B cell (primary cell): ENCODE measurements around the gene SUCLG2.

ENCODE experiments used
- CTCF ChIP-seq: fragments of 200-600 bp; IDR thresholded peaks from one replicate; pipeline ENCODE4 v1.8.0; 2022; ENCODE audit warnings: antibody characterized with exemption, mild to moderate bottlenecking
- EZH2 ChIP-seq: IDR thresholded peaks from 2 replicates; pipeline ENCODE4 v1.6.1; 2012; ENCODE audit warnings: borderline replicate concordance, low read depth, mild to moderate bottlenecking, moderate library complexity, low read length; ENCODE audit not compliant: insufficient read depth, poor library complexity, severe bottlenecking

DNA sequence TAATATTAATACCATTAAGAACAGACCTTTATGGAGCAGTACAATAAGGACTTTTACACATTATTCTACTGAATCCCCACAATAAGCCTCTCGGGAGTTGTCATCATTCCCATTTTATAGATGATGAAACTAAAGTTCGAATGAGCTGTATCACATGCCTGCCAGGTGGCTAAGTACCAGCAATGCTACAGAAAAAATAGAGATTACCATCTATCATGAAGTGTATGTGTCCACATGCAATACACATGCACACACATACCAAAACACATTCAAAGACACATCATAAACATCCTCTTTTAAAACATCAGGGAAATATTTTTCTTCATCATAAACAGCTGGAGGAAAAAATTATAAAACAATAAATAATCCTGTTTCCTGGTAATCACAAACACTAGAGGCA is 136.6 kb downstream of the SUCLG2 start:
- no peak for TF ChIP-seq CTCF
- no peak for TF ChIP-seq EZH2
